ENCODE measurements around the gene THSD7B. TPM values are rescaled to one million over a fixed set of nuclear protein-coding genes. Genes with fewer than 3 reads are reported as not detected.

Gene THSD7B
- total RNA-seq, 2 donors from 2014 or later: 0.95 to 12.7 TPM

GRCh38 chr2:137138263-137138662 is 372.9 kb downstream of the THSD7B start:
- Histone ChIP-seq H3K9me3 (no peaks in the 10 kb centered on the region), H3K4me1 (ENCODE audit: control insufficient read depth in 1 of 2, low read depth in 2 of 2) (no peaks in the 10 kb centered on the region), H3K36me3 (no peaks in the 10 kb centered on the region), H3K27ac (no peak overlapping the region), H3K27me3 (replicated peaks; ENCODE audit: insufficient read depth) (no peaks in the 10 kb centered on the region), H3K4me3 (no peak overlapping the region)
- DNase-seq (ENCODE audit: low spot score) (no peak), ATAC-seq (ENCODE audit: insufficient number of reproducible peaks, low FRiP score, low read depth) (no peak)
- TF ChIP-seq CTCF (IDR thresholded peaks at IDR 0.05): no peak

- no peak for DNase-seq (ENCODE audit: low spot score)
- Histone ChIP-seq H3K4me1 (ENCODE audit: control insufficient read depth in 1 of 2, low read depth in 2 of 2) (peaks cover 0 to 4% of the 10 kb centered on the region in 2 donors), H3K4me3 (no peak overlapping the region), H3K27ac (no peak overlapping the region), H3K9me3 (no peaks in the 10 kb centered on the region), H3K36me3 (no peaks in the 10 kb centered on the region), H3K27me3 (replicated peaks; ENCODE audit: insufficient read depth) (no peaks in the 10 kb centered on the region)
- TF ChIP-seq CTCF (IDR thresholded peaks at IDR 0.05): no peak
- ATAC-seq (ENCODE audit: insufficient number of reproducible peaks, low FRiP score, low read depth): no peak
These were observed 386.4 kb downstream of the THSD7B start for GRCh38 chr2:137151731-137152130.

- Histone ChIP-seq H3K36me3 (no peaks in the 10 kb centered on the region), H3K9me3 (no peaks in the 10 kb centered on the region), H3K27me3 (replicated peaks; ENCODE audit: insufficient read depth) (no peaks in the 10 kb centered on the region), H3K27ac (no peak overlapping the region), H3K4me1 (ENCODE audit: control insufficient read depth in 1 of 2, low read depth in 2 of 2) (peaks cover 0 to 4% of the 10 kb centered on the region in 2 donors), H3K4me3 (no peak overlapping the region)
- TF ChIP-seq CTCF (IDR thresholded peaks at IDR 0.05): no peak
- no peak for DNase-seq (ENCODE audit: low spot score)
- no peak for ATAC-seq (ENCODE audit: insufficient number of reproducible peaks, low FRiP score, low read depth)
These were observed 389.6 kb downstream of the THSD7B start for GRCh38 chr2:137154946-137155345.

GRCh38 chr2:137155356-137156104 is 390.2 kb downstream of the THSD7B start:
- DNase-seq (ENCODE audit: low spot score): no peak
- H3K4me1 ChIP-seq (ENCODE audit: control insufficient read depth in 1 of 2, low read depth in 2 of 2): peaks cover 0 to 4% of the 10 kb centered on the region in 2 donors
- H3K27me3 ChIP-seq (replicated peaks; ENCODE audit: insufficient read depth): no peaks in the 10 kb centered on the region
- no peaks in the 10 kb centered on the region for H3K9me3 ChIP-seq
- H3K27ac ChIP-seq: no peak overlapping the region
- TF ChIP-seq CTCF (IDR thresholded peaks at IDR 0.05): no peak
- H3K4me3 ChIP-seq: no peak overlapping the region
- no peak for ATAC-seq (ENCODE audit: insufficient number of reproducible peaks, low FRiP score, low read depth)
- H3K36me3 ChIP-seq: no peaks in the 10 kb centered on the region

- DNase-seq (ENCODE audit: low spot score) (no peak), ATAC-seq (ENCODE audit: insufficient number of reproducible peaks, low FRiP score, low read depth) (no peak)
- Histone ChIP-seq H3K4me3 (no peak overlapping the region), H3K36me3 (no peaks in the 10 kb centered on the region), H3K27ac (no peak overlapping the region), H3K4me1 (ENCODE audit: control insufficient read depth in 1 of 2, low read depth in 2 of 2) (peaks cover 0 to 4% of the 10 kb centered on the region in 2 donors), H3K27me3 (replicated peaks; ENCODE audit: insufficient read depth) (no peaks in the 10 kb centered on the region), H3K9me3 (no peaks in the 10 kb centered on the region)
- TF ChIP-seq CTCF (IDR thresholded peaks at IDR 0.05): no peak
These were observed 391.0 kb downstream of the THSD7B start for GRCh38 chr2:137156221-137156844.
